SKM-1 treated with dmso at 0.1 percent for 144 hours (cell line): ENCODE results near the gene SH3RF1.

Source experiments
- DNase-seq: peaks from one replicate; lab custom pipeline; 2025; ENCODE audit not compliant: unreplicated experiment; lab: John Stamatoyannopoulos, UW

Gene SH3RF1

GRCh38 chr4:169252339-169253112 is 18.2 kb downstream of the SH3RF1 start:
- DNase-seq = no peak

- no peak for DNase-seq
These were observed 19.2 kb downstream of the SH3RF1 start for GRCh38 chr4:169251291-169252235.

- no peak for DNase-seq
These were observed 20.0 kb downstream of the SH3RF1 start for GRCh38 chr4:169250796-169251195.

GRCh38 chr4:169249999-169250398 is 20.8 kb downstream of the SH3RF1 start:
- no peak for DNase-seq

GRCh38 chr4:169249214-169249973 is 21.4 kb downstream of the SH3RF1 start:
- DNase-seq = no peak

- DNase-seq = no peak
These were observed 22.1 kb downstream of the SH3RF1 start for GRCh38 chr4:169248645-169249044.

GRCh38 chr4:169246957-169247396 is 23.8 kb downstream of the SH3RF1 start:
- no peak for DNase-seq

GRCh38 chr4:169246279-169246678 is 24.5 kb downstream of the SH3RF1 start:
- no peak for DNase-seq

- DNase-seq = peak; percentile 44
These were observed 25.7 kb downstream of the SH3RF1 start for GRCh38 chr4:169245061-169245460.

GRCh38 chr4:169243825-169244609 is 26.7 kb downstream of the SH3RF1 start:
- no peak for DNase-seq

- DNase-seq = peak; percentile 37
These were observed 29.3 kb downstream of the SH3RF1 start for GRCh38 chr4:169241464-169241863.

GRCh38 chr4:169239221-169239905 is 31.4 kb downstream of the SH3RF1 start:
- DNase-seq = no peak

GRCh38 chr4:169238445-169238844 is 32.3 kb downstream of the SH3RF1 start:
- no peak for DNase-seq

- DNase-seq = no peak
These were observed 33.7 kb downstream of the SH3RF1 start for GRCh38 chr4:169236873-169237626.

GRCh38 chr4:169236078-169236477 is 34.7 kb downstream of the SH3RF1 start:
- DNase-seq = no peak

- DNase-seq = no peak
These were observed 36.5 kb downstream of the SH3RF1 start for GRCh38 chr4:169234137-169234855.

- no peak for DNase-seq
These were observed 37.1 kb downstream of the SH3RF1 start for GRCh38 chr4:169233691-169234090.

- no peak for DNase-seq
These were observed 39.0 kb downstream of the SH3RF1 start for GRCh38 chr4:169231647-169232262.
